ENCODE measurements around the gene TNFRSF18. TPM values are rescaled to one million over a fixed set of nuclear protein-coding genes. Genes with fewer than 3 reads are reported as not detected.

The TNFRSF18 gene
- polyA plus RNA-seq, 2 of the 4 experiments (the other 2 are of a cell fraction), result not detected

DNA sequence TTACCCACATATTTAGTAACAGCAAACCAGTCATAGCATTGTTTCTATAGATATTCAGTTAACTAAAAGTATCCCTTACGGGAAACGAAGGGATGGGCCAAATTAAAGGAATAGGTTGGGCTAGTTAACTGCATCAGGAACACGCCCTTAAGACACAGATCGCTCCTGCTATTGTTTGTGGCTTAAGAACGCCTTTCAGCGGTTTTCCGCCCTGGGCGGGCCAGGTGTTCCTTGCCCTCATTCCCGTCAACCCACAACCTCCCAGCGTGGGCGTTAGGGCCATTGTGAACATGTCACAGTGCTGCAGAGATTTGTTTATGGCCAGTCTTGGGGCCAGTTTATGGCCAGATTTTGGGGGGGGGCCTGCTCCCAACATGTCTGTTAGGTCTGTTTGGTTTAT lies 14.7 kb downstream of the TNFRSF18 start:
- ATAC-seq (no peak), DNase-seq (ENCODE audit: low read depth in 1 of 2, low spot score in 1 of 2) (no peak), FAIRE-seq (no peak)
- ChIA-PET CTCF (no interaction called here), POLR2A (no interaction called here)
- no peak overlapping the region for H3K4me2 ChIP-seq
- H3K4me1 ChIP-seq, result no peaks in the 10 kb centered on the region
- 64% methylated on average over 11 of the region's 11 CpGs for WGBS (ENCODE audit: missing lambda C conversion rate)
- H3K27ac ChIP-seq, result no peak overlapping the region
- H3K4me3 ChIP-seq, result no peak overlapping the region
- peaks cover 7% of the 10 kb centered on the region; the same call in 1 of the 3 replicates for H3K9me3 ChIP-seq
- TF ChIP-seq FOXS1 (CRISPR knock-in tag; IDR thresholded peaks at IDR 0.05), result no peak
- no peak for TF ChIP-seq NR3C1 (IDR thresholded peaks at IDR 0.05)
- TF ChIP-seq CHD2 (IDR thresholded peaks at IDR 0.05; ENCODE audit: low read length, partially characterized antibody), result no peak
- TF ChIP-seq HEYL (CRISPR knock-in tag; IDR thresholded peaks at IDR 0.05), result no peak
- TF ChIP-seq NPAS2 (CRISPR knock-in tag; IDR thresholded peaks at IDR 0.05; ENCODE audit: borderline replicate concordance), result no peak
- TF ChIP-seq, protein P1, sequence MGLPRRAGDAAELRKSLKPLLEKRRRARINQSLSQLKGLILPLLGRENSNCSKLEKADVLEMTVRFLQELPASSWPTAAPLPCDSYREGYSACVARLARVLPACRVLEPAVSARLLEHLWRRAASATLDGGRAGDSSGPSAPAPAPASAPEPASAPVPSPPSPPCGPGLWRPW (IDR thresholded peaks at IDR 0.05), result no peak

DNA sequence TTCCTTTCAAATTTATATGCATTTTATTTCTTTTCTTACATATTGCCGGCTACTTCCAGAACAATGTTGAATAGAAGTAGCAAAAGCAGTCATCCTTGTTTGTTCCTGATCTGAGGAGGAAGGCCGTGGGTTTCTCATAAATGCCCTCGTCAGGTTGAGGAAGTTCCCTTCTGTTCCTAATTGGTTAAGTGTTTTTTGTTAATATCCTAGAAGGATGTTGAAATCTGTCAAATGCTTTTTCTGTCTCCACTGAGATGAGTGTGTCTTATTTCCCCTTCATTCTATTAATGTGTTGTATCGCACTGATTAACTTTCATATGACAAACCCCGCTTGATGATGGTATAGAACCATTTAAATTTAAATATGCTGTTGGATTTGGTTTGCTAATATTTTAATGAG lies 17.3 kb downstream of the TNFRSF18 start:
- 69% methylated on average over 5 of the region's 5 CpGs for WGBS (ENCODE audit: missing lambda C conversion rate)
- FAIRE-seq (no peak), DNase-seq (ENCODE audit: low read depth in 1 of 2, low spot score in 1 of 2) (no peak), ATAC-seq (no peak)
- ChIA-PET POLR2A (no interaction called here), CTCF (no interaction called here)
- Histone ChIP-seq H3K4me3 (no peak overlapping the region), H3K4me2 (no peak overlapping the region), H3K4me1 (no peaks in the 10 kb centered on the region), H3K27ac (no peak overlapping the region), H3K9me3 (no peaks in the 10 kb centered on the region)
- TF ChIP-seq, protein P2, sequence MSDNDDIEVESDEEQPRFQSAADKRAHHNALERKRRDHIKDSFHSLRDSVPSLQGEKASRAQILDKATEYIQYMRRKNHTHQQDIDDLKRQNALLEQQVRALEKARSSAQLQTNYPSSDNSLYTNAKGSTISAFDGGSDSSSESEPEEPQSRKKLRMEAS (IDR thresholded peaks at IDR 0.05), result no peak
- TF ChIP-seq JUN (IDR thresholded peaks at IDR 0.05) (no peak), ZSCAN20 (CRISPR knock-in tag; IDR thresholded peaks at IDR 0.05) (no peak), EHF (CRISPR knock-in tag; IDR thresholded peaks at IDR 0.05) (no peak), SMC3 (IDR thresholded peaks at IDR 0.05) (no peak), HDAC2 (IDR thresholded peaks at IDR 0.05) (no peak)
- TF ChIP-seq, protein P3, sequence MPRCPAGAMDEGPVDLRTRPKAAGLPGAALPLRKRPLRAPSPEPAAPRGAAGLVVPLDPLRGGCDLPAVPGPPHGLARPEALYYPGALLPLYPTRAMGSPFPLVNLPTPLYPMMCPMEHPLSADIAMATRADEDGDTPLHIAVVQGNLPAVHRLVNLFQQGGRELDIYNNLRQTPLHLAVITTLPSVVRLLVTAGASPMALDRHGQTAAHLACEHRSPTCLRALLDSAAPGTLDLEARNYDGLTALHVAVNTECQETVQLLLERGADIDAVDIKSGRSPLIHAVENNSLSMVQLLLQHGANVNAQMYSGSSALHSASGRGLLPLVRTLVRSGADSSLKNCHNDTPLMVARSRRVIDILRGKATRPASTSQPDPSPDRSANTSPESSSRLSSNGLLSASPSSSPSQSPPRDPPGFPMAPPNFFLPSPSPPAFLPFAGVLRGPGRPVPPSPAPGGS (IDR thresholded peaks at IDR 0.05), result no peak
- TF ChIP-seq, protein P1 (IDR thresholded peaks at IDR 0.05), result no peak
- TF ChIP-seq, protein P4, sequence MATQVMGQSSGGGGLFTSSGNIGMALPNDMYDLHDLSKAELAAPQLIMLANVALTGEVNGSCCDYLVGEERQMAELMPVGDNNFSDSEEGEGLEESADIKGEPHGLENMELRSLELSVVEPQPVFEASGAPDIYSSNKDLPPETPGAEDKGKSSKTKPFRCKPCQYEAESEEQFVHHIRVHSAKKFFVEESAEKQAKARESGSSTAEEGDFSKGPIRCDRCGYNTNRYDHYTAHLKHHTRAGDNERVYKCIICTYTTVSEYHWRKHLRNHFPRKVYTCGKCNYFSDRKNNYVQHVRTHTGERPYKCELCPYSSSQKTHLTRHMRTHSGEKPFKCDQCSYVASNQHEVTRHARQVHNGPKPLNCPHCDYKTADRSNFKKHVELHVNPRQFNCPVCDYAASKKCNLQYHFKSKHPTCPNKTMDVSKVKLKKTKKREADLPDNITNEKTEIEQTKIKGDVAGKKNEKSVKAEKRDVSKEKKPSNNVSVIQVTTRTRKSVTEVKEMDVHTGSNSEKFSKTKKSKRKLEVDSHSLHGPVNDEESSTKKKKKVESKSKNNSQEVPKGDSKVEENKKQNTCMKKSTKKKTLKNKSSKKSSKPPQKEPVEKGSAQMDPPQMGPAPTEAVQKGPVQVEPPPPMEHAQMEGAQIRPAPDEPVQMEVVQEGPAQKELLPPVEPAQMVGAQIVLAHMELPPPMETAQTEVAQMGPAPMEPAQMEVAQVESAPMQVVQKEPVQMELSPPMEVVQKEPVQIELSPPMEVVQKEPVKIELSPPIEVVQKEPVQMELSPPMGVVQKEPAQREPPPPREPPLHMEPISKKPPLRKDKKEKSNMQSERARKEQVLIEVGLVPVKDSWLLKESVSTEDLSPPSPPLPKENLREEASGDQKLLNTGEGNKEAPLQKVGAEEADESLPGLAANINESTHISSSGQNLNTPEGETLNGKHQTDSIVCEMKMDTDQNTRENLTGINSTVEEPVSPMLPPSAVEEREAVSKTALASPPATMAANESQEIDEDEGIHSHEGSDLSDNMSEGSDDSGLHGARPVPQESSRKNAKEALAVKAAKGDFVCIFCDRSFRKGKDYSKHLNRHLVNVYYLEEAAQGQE (IDR thresholded peaks at IDR 0.05), result no peak
- TF ChIP-seq, protein P5, sequence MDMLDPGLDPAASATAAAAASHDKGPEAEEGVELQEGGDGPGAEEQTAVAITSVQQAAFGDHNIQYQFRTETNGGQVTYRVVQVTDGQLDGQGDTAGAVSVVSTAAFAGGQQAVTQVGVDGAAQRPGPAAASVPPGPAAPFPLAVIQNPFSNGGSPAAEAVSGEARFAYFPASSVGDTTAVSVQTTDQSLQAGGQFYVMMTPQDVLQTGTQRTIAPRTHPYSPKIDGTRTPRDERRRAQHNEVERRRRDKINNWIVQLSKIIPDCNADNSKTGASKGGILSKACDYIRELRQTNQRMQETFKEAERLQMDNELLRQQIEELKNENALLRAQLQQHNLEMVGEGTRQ (IDR thresholded peaks at IDR 0.05), result no peak

DNA sequence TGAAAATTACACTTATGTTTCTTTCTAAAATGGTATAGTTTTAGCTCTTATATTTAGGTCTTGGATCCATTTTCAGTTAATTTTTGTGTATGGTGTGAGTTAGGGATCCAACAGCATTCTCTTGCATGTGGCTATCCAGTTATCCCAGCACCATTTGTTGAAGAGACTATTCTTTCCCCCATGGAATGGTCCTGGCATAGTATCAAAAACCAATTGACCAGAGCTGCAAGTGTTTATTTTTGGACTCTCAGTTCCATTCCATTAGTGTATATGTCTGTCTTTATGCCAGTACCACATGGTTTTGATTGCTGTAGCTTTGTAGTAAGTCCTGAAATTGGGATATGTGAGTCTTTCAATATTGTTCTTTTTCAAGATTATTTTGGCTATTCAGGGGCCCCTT lies 18.5 kb downstream of the TNFRSF18 start:
- ATAC-seq (no peak), FAIRE-seq (no peak), DNase-seq (ENCODE audit: low read depth in 1 of 2, low spot score in 1 of 2) (no peak)
- no peak overlapping the region for H3K4me2 ChIP-seq
- CTCF ChIA-PET, result interaction anchor here (0.6 to 1.0 kb wide), 3 partner anchors 14 to 104 kb away, joined by 3 read pairs; partner anchors contain the start of gene TTLL10
- no peaks in the 10 kb centered on the region for H3K4me1 ChIP-seq
- no peak overlapping the region for H3K4me3 ChIP-seq
- POLR2A ChIA-PET, result interaction anchor here (0.6 kb wide), 1 partner anchor 93 kb away, joined by 3 read pairs; no protein-coding TSS in a partner anchor
- no peaks in the 10 kb centered on the region for H3K9me3 ChIP-seq
- no peak for TF ChIP-seq ESRRA (IDR thresholded peaks at IDR 0.05; ENCODE audit: borderline replicate concordance, low read length)
- no peak for TF ChIP-seq RARB (CRISPR knock-in tag; IDR thresholded peaks at IDR 0.05)
- TF ChIP-seq TFCP2L1 (CRISPR knock-in tag; IDR thresholded peaks at IDR 0.05), result no peak
- TF ChIP-seq, protein P1 (IDR thresholded peaks at IDR 0.05), result no peak
- TF ChIP-seq RAD21 (conservative IDR thresholded peaks at IDR 0.05 in 1 of 2, IDR thresholded peaks at IDR 0.05 in 1 of 2), result no peak
- TF ChIP-seq, protein P6, sequence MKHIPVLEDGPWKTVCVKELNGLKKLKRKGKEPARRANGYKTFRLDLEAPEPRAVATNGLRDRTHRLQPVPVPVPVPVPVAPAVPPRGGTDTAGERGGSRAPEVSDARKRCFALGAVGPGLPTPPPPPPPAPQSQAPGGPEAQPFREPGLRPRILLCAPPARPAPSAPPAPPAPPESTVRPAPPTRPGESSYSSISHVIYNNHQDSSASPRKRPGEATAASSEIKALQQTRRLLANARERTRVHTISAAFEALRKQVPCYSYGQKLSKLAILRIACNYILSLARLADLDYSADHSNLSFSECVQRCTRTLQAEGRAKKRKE (CRISPR knock-in tag; IDR thresholded peaks at IDR 0.05; ENCODE audit: low read depth), result no peak
- TF ChIP-seq HOXA7 (CRISPR knock-in tag; IDR thresholded peaks at IDR 0.05), result no peak
- no peak overlapping the region for H3K27ac ChIP-seq
